NOMO-1 treated with DMSO at 0.1 percent for 48 hours (cell line): Measurements from ENCODE around the gene ARL6.
A peak's percentile ranks its signal among the peaks of the same experiment; 100 is the strongest.
"Not testable (repeated sequence)": the region's sequence is repeated elsewhere in the genome, so short reads cannot be mapped to it uniquely, and the experiment has no call there.

Experiments used
- DNase-seq: peaks from one replicate; lab custom pipeline; 2025; ENCODE audit not compliant: unreplicated experiment; lab: John Stamatoyannopoulos, UW

ARL6 gene

DNA sequence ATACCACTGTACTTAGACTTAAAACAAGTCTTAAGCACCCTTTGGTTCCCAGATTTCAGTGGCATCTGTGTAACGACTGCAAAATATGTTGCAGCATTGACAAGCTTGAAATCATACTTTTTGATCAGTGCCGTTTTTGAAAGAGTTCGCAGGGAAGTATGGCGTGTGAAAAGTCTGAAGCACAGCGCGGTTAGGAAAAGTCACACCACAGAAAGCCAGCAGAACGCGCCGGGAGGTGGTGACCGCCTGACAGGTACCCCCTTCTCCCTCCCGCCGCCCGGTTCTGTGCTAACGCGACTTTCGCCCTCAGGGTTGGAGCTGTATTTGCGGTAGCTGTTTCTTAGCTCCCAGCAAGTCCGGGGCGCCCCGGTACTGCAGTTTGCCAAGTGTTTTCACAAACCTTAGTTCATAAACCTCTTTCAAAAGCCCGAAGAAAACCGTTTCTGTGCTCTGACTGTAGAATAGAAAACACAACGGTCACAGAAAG is 56.8 kb downstream of the ARL6 start:
- DNase-seq: peak; percentile 58

DNA sequence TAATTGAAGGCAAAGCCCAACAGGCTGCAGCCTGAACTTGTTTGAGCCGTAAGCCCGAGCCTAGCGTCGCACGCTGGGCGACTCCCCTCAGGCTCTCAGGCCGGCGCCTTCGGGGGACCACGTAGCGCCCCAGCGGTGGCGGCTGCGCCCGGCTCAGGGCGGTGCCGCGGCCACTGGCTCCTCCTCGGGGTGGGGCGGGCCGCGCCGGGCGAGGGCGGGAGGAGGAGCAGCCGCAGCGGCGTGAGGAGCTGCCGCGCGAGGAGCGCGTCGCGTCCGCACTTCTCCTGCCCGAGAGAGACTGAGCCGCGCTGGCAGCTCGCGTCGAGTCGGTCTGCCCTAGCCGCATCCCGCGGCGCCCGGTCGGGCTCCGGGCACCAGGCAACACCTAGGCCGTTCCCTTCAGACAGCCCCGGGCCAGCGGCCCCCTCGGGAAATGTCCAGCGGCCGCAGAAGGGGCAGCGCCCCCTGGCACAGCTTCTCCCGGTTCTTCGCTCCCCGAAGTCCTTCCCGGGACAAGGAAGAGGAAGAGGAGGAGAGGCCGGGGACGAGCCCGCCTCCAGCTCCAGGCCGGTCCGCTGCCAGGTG is 57.3 kb downstream of the ARL6 start, which contains the start of gene CRYBG3:
Gene CRYBG3 (plus strand): TSS at position 238 of the 585 bp plus-strand sequence. CDS start 196 bp downstream, at position 434.
- peak; percentile 77 for DNase-seq

DNA sequence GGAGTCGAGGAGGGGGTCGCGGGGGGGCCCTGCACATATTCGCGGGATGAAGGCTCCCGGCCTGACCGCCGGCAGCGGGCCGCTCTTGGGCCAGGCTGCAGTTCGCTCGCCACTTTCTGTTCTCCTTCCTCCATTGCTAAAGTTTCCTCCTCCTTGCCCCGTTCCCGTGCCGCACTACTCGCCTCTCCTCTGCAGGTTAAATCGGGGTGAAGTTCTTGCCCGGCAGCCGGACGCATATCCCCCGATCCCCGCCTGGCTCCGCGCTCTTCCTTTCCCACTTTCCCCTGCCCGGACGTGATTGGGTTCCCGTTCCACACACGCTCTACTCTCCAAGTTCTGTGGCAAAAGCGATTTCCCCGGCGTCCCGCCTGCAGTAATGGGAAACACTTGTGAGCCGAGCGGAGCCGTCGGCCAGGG is 57.8 kb downstream of the ARL6 start:
- DNase-seq: peak; percentile 22

DNA sequence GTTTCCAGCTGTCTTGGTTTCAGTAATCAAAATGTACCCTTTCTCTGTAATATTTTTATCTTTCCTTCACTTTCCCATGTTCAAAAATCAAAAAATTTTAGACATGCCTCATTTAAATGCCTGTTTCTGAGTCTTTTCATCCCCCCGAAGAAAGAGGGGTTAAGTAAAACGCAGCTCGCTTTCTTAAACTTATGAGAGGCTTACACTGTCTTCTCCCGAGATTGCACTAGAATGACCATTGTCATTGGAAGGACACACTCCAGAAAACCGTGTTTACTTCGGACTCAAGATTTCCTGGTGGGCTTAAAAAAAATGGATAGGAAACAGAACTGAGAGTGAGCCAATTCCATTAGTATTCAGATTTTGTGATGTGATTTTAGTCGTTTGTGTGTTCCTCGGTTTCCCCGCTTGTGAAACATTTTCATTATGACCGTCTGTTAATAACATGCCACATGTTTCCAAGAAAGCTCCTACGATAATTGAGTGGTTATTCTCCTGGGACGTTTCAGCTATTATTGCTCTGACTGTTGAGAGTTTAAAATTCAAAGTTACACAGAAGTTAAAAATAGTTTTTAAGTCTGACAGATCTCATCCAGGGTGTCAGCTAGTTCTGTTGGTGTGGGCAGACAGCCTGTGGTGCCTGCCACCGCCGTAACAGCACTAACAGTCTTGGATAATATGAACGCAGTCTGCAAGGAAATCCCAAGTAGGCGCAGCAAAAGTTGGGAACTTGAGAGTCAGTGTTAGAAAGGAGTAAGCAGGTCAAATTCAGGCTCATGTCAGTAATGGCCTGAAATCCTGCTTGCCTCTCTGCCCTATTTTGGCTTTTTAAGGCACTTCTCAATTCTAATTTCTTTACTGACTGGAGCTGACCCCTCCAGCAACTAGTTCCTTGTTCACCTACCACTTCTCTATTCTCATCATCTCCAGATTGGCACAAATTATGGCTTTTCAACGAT is 58.8 kb downstream of the ARL6 start:
- DNase-seq: peak; percentile 46

DNA sequence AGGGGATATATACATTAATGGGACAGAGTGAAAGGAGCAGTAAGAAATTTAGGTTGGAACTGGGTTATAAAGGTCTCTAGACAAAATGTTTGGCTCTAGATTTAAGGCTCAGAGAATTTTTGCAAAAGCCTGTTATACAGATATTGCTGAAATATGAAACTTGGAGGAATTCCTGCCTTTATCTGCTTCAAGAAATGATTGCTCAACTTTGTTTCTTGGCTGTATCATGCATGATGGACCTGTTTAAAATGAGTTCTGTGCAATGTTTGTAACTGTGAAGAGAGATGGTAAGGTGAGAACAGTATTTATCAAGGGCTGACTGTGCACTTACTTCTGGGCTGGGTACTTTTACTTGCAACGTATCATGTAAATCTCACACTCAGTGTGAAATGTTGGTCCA is 60.5 kb downstream of the ARL6 start:
- no peak for DNase-seq

DNA sequence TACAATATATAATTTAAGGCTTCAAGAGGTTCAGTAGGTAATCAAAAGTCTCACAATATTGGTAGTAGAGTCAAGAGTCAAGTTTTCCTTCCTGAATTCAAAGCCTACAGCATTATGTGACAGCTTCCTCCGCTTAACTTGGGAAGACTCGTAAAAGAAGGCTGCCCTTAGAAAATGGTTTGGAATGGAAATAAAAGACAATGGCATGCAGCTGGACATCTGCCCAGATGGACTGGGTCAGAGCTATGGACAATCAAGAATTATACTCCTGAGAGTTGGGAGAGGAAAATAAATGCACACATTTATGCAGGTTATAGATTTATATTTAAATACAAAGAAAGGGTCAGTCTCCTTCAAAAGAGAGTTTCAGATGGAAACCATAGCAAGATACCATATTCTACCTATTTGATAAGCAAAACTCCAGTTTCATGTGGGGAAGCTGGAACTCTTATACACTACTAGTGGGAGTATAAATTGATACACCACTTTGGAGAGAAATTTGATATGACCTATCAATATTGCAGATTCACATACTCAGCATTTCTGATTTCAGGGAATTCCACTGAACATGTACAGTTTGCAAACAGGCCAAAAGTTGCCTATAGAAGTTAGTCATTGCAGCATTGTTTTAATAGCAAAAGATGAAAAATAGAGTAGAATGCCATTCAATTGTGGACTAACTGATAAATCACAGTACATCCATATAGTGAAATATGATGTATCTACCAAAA is 63.3 kb downstream of the ARL6 start:
- no peak for DNase-seq

DNA sequence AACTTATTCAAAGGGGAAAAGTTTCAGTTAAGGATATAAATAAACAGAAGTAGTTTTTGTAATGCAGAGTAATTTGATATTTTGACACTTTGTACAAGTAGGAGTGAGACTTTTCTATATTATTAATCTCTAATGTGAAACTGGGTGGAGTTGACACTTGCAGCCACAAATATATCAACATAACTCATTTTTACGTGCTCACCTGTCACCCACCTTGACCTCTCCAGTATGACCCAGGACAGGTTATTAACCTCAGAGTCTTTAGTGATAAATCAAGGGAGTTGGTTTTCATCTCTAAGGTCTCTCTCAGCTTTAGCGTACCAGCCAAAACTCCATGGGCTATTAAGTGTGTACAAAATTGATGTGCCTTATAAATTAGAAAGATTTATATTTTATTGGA is 64.6 kb downstream of the ARL6 start:
- no peak for DNase-seq

DNA sequence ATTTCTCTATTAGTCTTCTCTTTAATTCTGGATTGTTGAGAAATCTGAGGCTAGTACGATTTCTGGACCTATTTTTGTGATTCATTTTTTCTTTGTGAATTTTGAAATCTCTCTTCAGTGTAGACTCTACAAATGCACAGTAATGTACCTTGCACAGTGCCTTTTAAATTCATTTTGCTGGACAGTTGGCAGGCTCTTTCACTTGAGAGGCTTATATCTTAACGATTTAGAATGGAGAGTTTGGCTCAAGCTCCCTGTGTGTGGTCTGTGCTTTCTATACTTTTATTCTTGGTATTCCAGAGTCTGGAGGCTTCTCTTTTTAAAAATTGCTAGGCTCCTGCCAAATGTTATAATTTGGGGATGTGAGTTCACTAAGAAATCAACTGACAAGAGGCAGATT is 66.1 kb downstream of the ARL6 start:
- no peak for DNase-seq

DNA sequence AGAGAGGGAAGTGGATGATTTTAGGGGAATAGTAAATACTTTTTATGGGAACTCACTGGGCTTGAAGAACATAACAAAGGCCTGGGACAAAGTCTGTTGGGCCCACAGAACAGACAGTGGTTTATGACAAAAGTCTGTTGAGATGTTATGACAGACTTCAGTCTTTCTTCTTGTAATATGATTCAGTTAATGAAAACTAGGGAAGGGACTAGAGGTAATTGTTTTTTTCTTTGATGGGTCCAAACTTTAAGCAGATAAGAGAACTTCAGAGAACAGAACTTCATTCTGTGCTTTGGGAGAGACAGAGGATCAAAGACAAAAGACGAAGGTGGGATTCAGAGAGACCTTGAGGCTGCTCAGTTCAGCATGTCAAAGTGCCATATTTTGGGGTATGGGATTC is 66.6 kb downstream of the ARL6 start:
- DNase-seq: no peak

DNA sequence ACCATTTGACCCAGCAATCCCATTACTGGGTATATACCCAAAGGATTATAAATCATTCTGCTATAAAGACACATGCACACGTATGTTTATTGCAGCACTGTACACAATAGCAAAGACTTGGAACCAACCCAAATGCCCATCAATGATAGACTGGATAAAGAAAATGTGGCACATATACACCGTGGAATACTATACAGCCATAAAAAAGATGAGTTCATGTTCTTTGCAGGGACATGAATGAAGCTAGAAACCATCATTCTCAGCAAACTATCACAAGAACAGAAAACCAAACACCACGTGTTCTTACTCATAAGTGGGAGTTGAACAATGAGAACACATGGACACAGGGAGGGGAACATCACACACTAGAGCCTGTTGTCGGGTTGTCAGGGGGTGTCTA is 68.6 kb downstream of the ARL6 start:
- not testable (repeated sequence) for DNase-seq

DNA sequence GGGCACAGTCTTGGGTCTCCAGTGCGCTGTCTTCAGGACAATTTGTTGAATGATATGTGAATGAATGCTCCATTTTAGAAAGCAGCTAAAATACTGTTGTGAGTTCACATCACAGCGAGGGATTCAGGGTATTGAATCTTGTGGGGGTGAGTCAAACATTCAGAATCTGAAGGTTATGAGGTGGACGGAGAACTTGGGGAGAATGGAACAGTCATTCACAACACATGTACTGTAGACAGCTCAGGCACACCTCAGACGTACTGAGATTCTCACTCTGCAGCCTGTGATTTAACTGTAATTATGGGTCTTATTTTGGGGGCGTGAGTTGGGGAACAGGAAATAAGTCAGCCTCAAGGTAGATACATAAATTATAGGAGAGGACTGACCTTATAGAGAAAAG is 71.2 kb downstream of the ARL6 start:
- DNase-seq: no peak

DNA sequence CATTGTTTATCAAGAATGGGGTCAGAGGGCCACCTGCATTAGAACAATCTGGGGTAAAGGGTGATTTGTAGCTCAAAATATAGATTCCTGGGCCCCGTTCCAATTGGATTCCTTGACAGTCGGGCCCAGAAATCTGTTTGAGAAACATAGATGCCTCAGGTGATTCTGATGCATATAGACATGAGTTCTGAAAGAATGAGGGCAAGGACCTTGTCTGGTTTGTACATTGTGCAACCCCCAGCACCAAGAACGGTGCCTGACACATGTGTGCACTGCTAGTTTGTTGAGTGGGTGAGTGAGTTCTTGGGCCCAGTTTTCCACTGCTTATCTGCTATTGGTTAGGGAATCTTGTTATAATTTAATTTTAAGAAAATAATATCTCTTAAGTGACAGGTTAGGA is 73.8 kb downstream of the ARL6 start:
- no peak for DNase-seq

DNA sequence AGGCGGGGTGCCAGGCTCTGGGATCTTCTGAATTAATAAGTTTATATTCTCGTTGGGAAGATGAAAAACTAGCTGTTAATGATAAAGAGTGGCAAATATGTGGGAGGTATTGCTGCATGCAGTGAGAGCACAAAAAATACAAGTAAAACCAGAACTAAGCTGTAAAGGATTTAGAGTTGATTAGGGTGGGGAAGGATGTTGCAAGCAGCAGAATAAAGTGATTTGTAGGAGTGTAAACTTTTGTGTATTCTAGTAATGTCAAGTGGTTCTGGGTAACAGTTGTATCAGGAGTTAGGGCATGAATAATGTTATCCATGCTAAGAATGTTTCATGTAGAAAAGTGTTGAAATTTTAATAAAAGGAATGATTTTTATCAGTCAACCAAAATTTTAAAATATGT is 75.4 kb downstream of the ARL6 start:
- no peak for DNase-seq

DNA sequence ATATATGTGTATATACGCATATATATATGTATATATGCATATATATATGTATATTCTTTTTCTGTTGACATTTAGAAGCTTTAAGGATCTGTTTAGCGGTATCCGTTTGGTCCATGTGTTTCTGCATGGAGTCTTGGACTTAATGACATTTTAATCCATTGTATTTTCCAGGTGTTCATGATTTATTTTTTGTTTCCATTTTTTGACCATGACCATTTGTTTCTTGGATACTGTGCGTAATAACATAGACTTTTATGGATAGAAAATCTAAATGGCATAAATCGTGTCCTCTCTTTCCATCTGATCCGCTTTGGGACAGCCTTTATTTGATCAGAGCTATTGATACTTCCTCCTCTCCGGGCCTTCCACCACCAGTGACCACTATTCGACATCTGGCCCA is 76.7 kb downstream of the ARL6 start:
- DNase-seq: no peak

DNA sequence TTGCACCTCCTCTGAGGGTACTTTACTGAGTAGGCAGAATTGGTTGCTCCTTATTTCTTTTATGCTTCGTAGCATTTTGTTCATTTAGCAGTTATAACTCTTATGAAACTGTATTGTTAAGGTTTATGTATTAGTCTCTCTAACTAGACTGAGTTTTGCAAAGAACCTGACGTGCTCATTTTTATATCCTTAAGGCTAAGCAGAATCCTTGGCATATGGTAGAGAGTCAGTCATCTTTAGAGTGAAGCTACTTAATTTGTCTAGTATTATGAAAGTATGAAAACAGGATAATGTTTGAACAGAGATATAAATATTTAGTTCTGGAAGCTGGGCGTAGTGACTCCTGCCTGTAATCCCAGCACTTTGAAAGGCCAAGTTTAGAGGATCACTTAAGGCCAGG is 77.4 kb downstream of the ARL6 start:
- no peak for DNase-seq

DNA sequence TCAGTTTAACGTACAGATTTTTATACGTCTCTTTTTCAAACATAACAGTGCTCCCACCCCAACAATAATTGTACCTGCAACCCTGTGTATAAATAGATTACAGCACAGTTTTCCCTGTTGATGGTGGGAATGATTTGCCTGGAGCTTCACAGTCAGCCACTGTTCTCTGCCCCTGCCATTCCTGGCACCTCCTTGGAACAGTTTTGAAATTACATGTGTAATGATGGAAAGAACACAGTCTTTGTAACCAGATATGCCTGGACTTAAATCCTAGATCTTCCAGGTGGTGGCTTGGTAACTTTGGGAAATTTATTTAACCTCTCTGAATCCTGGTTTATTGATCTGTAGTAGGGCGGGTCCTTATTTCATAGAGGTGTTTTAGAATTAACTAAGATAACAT is 84.2 kb downstream of the ARL6 start:
- no peak for DNase-seq
